ENCODE data around the gene UGT2A1.
"Not testable (repeated sequence)": the region's sequence is repeated elsewhere in the genome, so short reads cannot be mapped to it uniquely, and the experiment has no call there.

Gene UGT2A1

GRCh38 chr4:69653147-69653546 lies at the start of gene UGT2A1:
Gene UGT2A1, minus strand, starts transcription at chr4:69653247. Its CDS starts 5,603 bp downstream, at chr4:69647644.
- DNase-seq = no peak

- DNase-seq = no peak
Measured at GRCh38 chr4:69702201-69702600, 49.2 kb upstream of the UGT2A1 start.

- no peak for DNase-seq
Measured at GRCh38 chr4:69701696-69702095, 48.6 kb upstream of the UGT2A1 start.

GRCh38 chr4:69697536-69698242 lies 44.6 kb upstream of the UGT2A1 start:
- DNase-seq = no peak

- DNase-seq = no peak
Measured at GRCh38 chr4:69689599-69689998, 36.6 kb upstream of the UGT2A1 start.

- DNase-seq = no peak
Measured at GRCh38 chr4:69684804-69685203, 31.8 kb upstream of the UGT2A1 start.

- no peak for DNase-seq
Measured at GRCh38 chr4:69668680-69669079, 15.6 kb upstream of the UGT2A1 start.

- DNase-seq = not testable (repeated sequence)
Measured at GRCh38 chr4:69664009-69664408, 11.0 kb upstream of the UGT2A1 start.

- DNase-seq = not testable (repeated sequence)
Measured at GRCh38 chr4:69661130-69661803, 8.2 kb upstream of the UGT2A1 start.

- DNase-seq = no peak
Measured at GRCh38 chr4:69658133-69658532, 5.1 kb upstream of the UGT2A1 start.

GRCh38 chr4:69656653-69657158 lies 3.7 kb upstream of the UGT2A1 start:
- no peak for DNase-seq

GRCh38 chr4:69650872-69651271 lies 2.2 kb downstream of the UGT2A1 start:
- DNase-seq = no peak

- DNase-seq = no peak
Measured at GRCh38 chr4:69649629-69650028, 3.4 kb downstream of the UGT2A1 start.

GRCh38 chr4:69649207-69649606 lies 3.8 kb downstream of the UGT2A1 start:
- no peak for DNase-seq

- DNase-seq = no peak
Measured at GRCh38 chr4:69642961-69643360, 10.1 kb downstream of the UGT2A1 start.

GRCh38 chr4:69640289-69640688 lies 12.8 kb downstream of the UGT2A1 start:
- no peak for DNase-seq

- DNase-seq = no peak
Measured at GRCh38 chr4:69639542-69639941, 13.5 kb downstream of the UGT2A1 start, which contains the start of gene UGT2A2. Gene UGT2A2, minus strand, starts transcription at chr4:69639642. Its CDS starts 2 bp downstream, at chr4:69639640.

- no peak for DNase-seq
Measured at GRCh38 chr4:69617083-69617694, 35.9 kb downstream of the UGT2A1 start.

GRCh38 chr4:69610484-69610883 lies 42.6 kb downstream of the UGT2A1 start:
- DNase-seq = no peak

GRCh38 chr4:69601065-69601464 lies 52.0 kb downstream of the UGT2A1 start:
- DNase-seq = no peak

- DNase-seq = no peak
Measured at GRCh38 chr4:69600013-69600412, 53.0 kb downstream of the UGT2A1 start.

- DNase-seq = no peak
Measured at GRCh38 chr4:69594382-69594781, 58.7 kb downstream of the UGT2A1 start.

- DNase-seq = no peak
Measured at GRCh38 chr4:69591364-69591763, 61.7 kb downstream of the UGT2A1 start.

- no peak for DNase-seq
Measured at GRCh38 chr4:69589884-69590283, 63.2 kb downstream of the UGT2A1 start.
